ENCODE data around the gene AHRR. TPM values are rescaled to one million over a fixed set of nuclear protein-coding genes. Genes with fewer than 3 reads are reported as not detected.

The AHRR gene
- total RNA-seq, 2 experiments from 2014 or later, result 2.2 to 3.4 TPM

DNA sequence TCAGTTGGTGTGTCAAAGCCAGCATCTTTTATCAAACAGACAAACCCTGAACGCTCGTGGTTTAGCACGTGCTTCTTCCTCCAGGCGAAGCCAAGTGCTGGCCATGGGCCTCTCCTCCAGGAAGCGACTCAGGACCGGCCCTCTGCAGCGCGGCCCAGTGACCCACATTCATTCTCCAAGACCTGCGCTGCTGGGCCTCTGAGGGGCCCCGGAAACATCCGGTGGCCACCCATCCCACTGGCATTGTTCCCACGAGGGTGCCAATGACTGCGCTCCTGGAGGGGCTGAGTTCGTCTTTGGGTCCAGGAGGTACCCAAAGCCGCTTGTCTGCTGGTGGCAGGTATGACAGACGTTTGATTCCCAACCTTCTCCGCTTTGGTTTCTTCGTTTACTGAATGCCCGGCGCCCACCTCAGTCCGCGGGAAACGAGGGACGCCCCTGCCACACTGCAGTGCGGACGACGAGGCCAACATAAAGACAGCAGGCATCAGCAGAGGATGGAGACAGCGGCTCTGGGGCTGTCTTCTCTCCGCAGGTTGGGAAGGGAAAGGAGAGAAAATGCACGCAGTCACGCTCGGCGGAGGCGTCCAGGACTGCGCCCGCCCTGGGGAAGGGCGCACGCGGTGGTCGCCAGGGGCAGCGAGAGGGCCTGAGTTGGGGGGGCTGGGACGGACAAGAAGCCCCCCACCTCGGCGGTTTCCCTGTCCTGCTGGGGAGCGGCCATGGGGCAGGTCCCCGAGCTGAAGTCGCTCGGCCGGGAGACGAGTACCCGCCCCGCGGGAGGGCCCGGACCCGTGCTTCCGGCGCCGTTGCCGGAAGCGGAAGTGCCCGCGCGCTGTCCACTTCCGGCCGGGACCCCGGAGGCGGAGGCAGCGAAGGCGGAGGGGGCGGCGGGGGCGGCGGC is 121.1 kb downstream of the AHRR start, which contains the start of gene EXOC3:
EXOC3 (plus strand) TSS at position 842 of the 904 bp plus-strand sequence. CDS start 3,030 bp downstream, outside the sequence.
- Histone ChIP-seq H2AFZ (ENCODE audit: low read length) (peak within 1 kb of the TSS; percentile 83), H3K9me2 (ENCODE audit: insufficient read depth, low read length) (no peaks in the 10 kb centered on the region), H3K4me2 (ENCODE audit: low read length) (peak within 1 kb of the TSS; percentile 96), H3K79me2 (ENCODE audit: insufficient read depth, low read depth, low read length) (peaks cover 14% of the 10 kb centered on the region; the same call in 1 of the 2 replicates), H3K27ac (ENCODE audit: low read depth, low read length, poor library complexity, severe bottlenecking) (peak within 1 kb of the TSS; percentile 3), H3K36me3 (ENCODE audit: insufficient read depth, low read length) (peaks cover 15% of the 10 kb centered on the region), H4K20me1 (ENCODE audit: insufficient read depth, low read length) (no peaks in the 10 kb centered on the region), H3K9me3 (ENCODE audit: low read length) (no peaks in the 10 kb centered on the region), H3K4me3 (ENCODE audit: low read depth, low read length, poor library complexity, severe bottlenecking) (peak within 1 kb of the TSS; percentile 96), H3K4me1 (ENCODE audit: insufficient read depth, low read length, poor library complexity, severe bottlenecking) (peaks cover 27% of the 10 kb centered on the region)
- intact Hi-C loops (cut with micrococcal nuclease; ENCODE audit: unreplicated experiment), result no loop called here
- BruUV-seq (replicated peaks), result TSS peak; percentile 93
- DNase-seq (ENCODE audit: low spot score), result peak; percentile 86
- ChIA-PET POLR2A (no interaction called here), CTCF (ENCODE audit: unreplicated experiment) (no interaction called here)
- no peak for TF ChIP-seq EZH2phosphoT487 (IDR thresholded peaks at IDR 0.05; ENCODE audit: borderline replicate concordance, low read depth, low read length)
- TF ChIP-seq CTCF (conservative IDR thresholded peaks at IDR 0.05; ENCODE audit: low read length), result no peak

DNA sequence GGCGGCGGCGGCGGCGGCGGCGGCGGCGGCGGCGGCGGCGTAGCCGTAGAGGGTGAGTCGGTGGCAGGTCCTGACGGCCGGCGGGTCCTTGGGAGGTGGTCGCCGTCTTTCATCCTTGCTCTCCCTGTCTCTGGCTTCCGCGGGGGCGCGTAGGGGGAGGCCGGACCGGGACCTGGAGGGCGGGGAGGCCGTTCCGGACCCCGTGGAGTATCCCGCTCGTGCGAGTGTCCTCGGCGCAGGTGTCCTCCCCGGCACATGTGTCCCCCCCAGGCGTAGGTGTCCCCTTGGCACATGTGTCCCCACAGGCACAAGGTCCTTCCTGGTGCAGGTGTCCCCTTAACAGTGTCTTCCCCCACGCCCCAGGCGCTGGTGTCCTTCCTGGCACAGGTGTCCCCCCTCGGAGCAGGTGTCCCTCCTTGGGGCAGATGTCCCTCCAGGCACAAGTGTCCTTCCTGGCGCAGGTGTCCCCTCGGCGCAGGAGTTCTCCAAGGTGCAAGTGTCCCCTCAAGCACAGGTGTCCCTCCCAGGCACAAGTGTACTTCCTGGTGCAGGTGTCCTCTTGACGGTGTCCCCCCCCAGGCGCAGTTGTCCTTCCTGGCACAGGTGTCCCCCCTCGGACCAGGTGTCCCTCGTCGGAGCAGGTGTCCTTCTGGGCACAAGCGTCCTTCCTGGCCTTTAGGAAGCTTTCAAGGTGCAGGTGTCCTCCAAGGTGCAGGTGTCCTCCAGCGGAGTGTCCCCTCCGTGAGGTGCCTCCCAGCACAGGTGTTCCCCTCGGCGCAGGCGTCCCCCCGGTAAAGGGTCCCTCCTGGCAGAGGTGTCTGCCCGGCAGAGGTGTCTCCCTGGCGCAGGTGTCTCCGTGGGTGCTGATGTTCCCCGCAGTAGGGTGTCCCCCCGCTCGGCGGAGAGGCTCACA is 122.0 kb downstream of the AHRR start:
- no peaks in the 10 kb centered on the region for H3K9me3 ChIP-seq (ENCODE audit: low read length)
- H3K27ac ChIP-seq (ENCODE audit: low read depth, low read length, poor library complexity, severe bottlenecking), result peak overlapping the region; percentile 3
- H3K4me1 ChIP-seq (ENCODE audit: insufficient read depth, low read length, poor library complexity, severe bottlenecking), result peaks cover 27% of the 10 kb centered on the region
- no peak overlapping the region; the same call in 1 of the 2 replicates for H2AFZ ChIP-seq (ENCODE audit: low read length)
- H3K9me2 ChIP-seq (ENCODE audit: insufficient read depth, low read length), result no peaks in the 10 kb centered on the region
- BruUV-seq (replicated peaks), result no TSS peak
- H3K79me2 ChIP-seq (ENCODE audit: insufficient read depth, low read depth, low read length), result peaks cover 14% of the 10 kb centered on the region; the same call in 1 of the 2 replicates
- TF ChIP-seq EZH2phosphoT487 (IDR thresholded peaks at IDR 0.05; ENCODE audit: borderline replicate concordance, low read depth, low read length) (no peak), CTCF (conservative IDR thresholded peaks at IDR 0.05; ENCODE audit: low read length) (no peak)
- H4K20me1 ChIP-seq (ENCODE audit: insufficient read depth, low read length), result no peaks in the 10 kb centered on the region
- peaks cover 24% of the 10 kb centered on the region for H3K36me3 ChIP-seq (ENCODE audit: insufficient read depth, low read length)
- POLR2A ChIA-PET, result no interaction called here
- H3K4me2 ChIP-seq (ENCODE audit: low read length), result peak overlapping the region; percentile 87
- CTCF ChIA-PET (ENCODE audit: unreplicated experiment), result no interaction called here
- intact Hi-C loops (cut with micrococcal nuclease; ENCODE audit: unreplicated experiment), result no loop called here
- H3K4me3 ChIP-seq (ENCODE audit: low read depth, low read length, poor library complexity, severe bottlenecking), result peak overlapping the region; percentile 96
- peak; percentile 52 for DNase-seq (ENCODE audit: low spot score)

All from OCI-LY7 (cell line).